AG04449 (cell line): ENCODE results near the gene ZCCHC14.
"Not testable (repeated sequence)": the region's sequence is repeated elsewhere in the genome, so short reads cannot be mapped to it uniquely, and the experiment has no call there.

Source experiments
- CTCF ChIA-PET: fragments of 350-600 bp; formaldehyde crosslinking; extraction: SDS; loops from one replicate; lab custom pipeline; 2021; ENCODE audit warnings: antibody characterized with exemption; lab: Yijun Ruan, JAX
- POLR2A ChIA-PET: fragments of 400-600, 350-600 bp; formaldehyde crosslinking; extraction: SDS; loops from one replicate; lab custom pipeline; 2020; ENCODE audit warnings: antibody characterized with exemption, inconsistent platforms; lab: Yijun Ruan, JAX
- DNase-seq: peaks from one replicate; pipeline ENCODE4 v3.0.0-alpha.2; 2010; ENCODE audit warnings: low read depth, low spot score
- H3K4me3 ChIP-seq: 2 replicates; pipeline ENCODE4 v1.5.1; 2011; ENCODE audit warnings: low read depth, mild to moderate bottlenecking, control low read depth, low read length
- CTCF ChIP-seq: IDR thresholded peaks from one replicate; pipeline ENCODE4 v1.5.1; 2011; ENCODE audit warnings: mild to moderate bottlenecking, moderate library complexity, low read length, control low read depth, inconsistent platforms; ENCODE audit not compliant: insufficient read depth; ENCODE audit errors: missing control alignments

ZCCHC14 gene

GRCh38 chr16:87380881-87381280, 111.9 kb downstream of the ZCCHC14 start:
- POLR2A ChIA-PET, result no interaction called here
- CTCF ChIA-PET, result no interaction called here
- no peak overlapping the region for H3K4me3 ChIP-seq
- no peak for TF ChIP-seq CTCF
- no peak for DNase-seq

- no peak overlapping the region for H3K4me3 ChIP-seq
- TF ChIP-seq CTCF, result no peak
- ChIA-PET CTCF (interaction anchor here (1.3 kb wide), 1 partner anchor 17 kb away, joined by 3 read pairs; no protein-coding TSS in a partner anchor), POLR2A (no interaction called here)
- no peak for DNase-seq
These were observed 112.4 kb downstream of the ZCCHC14 start for GRCh38 chr16:87380403-87380802.

- POLR2A ChIA-PET, DNase-seq, H3K4me3 ChIP-seq: not testable (repeated sequence)
- CTCF ChIA-PET, result interaction anchor here (0.7 to 1.4 kb wide), 3 partner anchors 15 to 61 kb away, joined by 3 to 4 read pairs (median 3); no protein-coding TSS in a partner anchor
These were observed 113.5 kb downstream of the ZCCHC14 start for GRCh38 chr16:87379312-87379752.

- no peak for DNase-seq
- ChIA-PET POLR2A (no interaction called here), CTCF (no interaction called here)
- no peak overlapping the region for H3K4me3 ChIP-seq
- TF ChIP-seq CTCF, result no peak
These were observed 116.2 kb downstream of the ZCCHC14 start for GRCh38 chr16:87376660-87377059.

GRCh38 chr16:87375426-87376135, 117.2 kb downstream of the ZCCHC14 start:
- DNase-seq, result no peak
- H3K4me3 ChIP-seq, result no peak overlapping the region
- ChIA-PET CTCF (no interaction called here), POLR2A (interaction anchor here (0.6 to 1.3 kb wide), 2 partner anchors 8 to 26 kb away, joined by 3 read pairs; partner anchors contain the start of gene FBXO31)
- no peak for TF ChIP-seq CTCF

GRCh38 chr16:87374313-87374712, 118.5 kb downstream of the ZCCHC14 start:
- POLR2A ChIA-PET, result interaction anchor here (1.3 kb wide), 1 partner anchor 9 kb away, joined by 3 read pairs; the partner anchor contains the start of gene FBXO31
- CTCF ChIA-PET, result interaction anchor here (1.0 kb wide), 1 partner anchor 9 kb away, joined by 4 read pairs; the partner anchor contains the start of gene FBXO31
- H3K4me3 ChIP-seq, result no peak overlapping the region
- no peak for DNase-seq
- no peak for TF ChIP-seq CTCF
